Activated CD4-positive, alpha-beta T cell treated with anti-CD3 and anti-CD28 coated beads for 24 hours (primary cell): ENCODE data around the gene TRDN.
"Not testable (repeated sequence)": the region's sequence is repeated elsewhere in the genome, so short reads cannot be mapped to it uniquely, and the experiment has no call there.

ENCODE experiments used
- DNase-seq, 2 donors: peaks; one replicate each; pipeline ENCODE4 v3.0.0-alpha.2; 2020; ENCODE audit warnings: low read depth in 2 of 2

The TRDN gene

GRCh38 chr6:123508290-123508689 lies 128.5 kb downstream of the TRDN start:
- no peak for DNase-seq

- no peak for DNase-seq
Observed at GRCh38 chr6:123507582-123507981, 129.2 kb downstream of the TRDN start.

DNA sequence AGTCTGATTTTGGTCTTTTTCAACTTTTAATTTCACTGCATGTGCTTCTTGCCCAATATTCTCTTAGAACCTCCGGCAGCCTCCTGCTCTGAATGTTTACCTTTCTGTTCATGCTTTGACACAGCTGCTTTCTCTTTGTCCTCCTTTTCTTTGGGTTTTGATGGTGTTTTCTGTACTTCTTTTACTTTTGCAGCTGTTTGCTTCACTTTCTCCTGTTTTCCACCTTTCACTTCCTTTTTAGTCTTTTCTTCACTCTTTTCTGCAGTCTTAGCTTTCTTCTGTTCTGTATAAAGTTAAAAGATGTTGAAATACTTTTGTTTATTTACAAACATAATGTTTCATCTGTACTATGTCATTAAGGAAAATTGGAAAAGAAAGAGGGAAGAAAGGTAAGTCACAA lies 133.1 kb downstream of the TRDN start:
- no peak for DNase-seq

DNA sequence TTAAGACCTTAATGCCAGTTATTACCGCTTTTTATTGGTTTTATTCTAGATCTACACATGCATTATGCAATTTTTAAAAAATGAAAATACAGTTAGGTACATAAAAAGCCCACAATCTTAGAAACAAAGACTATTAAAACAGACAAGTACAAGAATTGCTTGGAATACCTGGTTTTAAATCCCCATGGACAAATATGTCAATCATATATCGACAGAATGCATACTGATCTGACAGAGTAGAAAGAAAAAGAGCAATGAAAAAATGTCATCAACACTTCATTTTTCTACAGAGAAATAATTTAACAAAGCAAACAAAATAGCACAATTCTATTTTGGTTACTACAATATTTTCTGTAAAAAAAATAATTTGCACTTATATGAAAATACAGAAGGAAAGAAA lies 139.7 kb downstream of the TRDN start:
- no peak for DNase-seq

DNA sequence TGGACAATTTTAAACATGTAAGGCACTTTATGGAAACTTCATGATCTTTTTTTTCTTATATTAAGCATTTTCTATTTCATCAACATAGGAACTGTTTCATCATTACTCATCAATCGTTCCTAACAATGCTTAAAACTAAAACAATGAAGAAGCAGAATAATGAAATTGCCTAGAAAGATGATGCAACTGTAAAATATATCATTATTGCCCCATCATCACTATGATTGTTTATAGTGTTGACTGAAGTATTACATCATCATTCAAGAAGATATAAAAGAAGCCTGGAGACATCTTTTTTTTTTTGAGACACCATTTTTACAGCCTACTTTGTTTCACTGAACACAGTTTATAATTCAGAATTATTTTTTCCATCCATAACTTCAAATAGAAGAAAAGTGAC lies 147.2 kb downstream of the TRDN start:
- no peak for DNase-seq

DNA sequence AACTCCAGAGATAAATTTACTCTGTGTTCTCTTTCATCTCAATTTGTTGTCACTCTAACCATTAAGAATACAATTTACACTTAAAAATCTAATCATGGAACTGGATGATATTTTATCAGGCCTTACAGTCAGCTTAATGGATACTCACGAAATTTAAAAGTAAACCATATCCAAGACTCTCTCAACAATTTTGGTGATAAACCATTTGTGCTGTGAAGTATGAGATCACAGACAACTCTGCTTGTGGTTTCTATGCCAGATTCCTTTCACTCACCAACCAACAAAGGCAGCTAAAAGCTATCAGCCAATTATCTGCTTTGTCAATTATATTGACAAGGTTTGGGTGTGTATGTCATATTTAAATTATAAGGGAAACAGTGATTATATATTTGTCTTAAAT lies 155.8 kb downstream of the TRDN start:
- DNase-seq: no peak

GRCh38 chr6:123472025-123472702 lies 164.6 kb downstream of the TRDN start:
- DNase-seq: not testable (repeated sequence)

- DNase-seq: no peak
Observed at GRCh38 chr6:123467392-123467791, 169.4 kb downstream of the TRDN start.

DNA sequence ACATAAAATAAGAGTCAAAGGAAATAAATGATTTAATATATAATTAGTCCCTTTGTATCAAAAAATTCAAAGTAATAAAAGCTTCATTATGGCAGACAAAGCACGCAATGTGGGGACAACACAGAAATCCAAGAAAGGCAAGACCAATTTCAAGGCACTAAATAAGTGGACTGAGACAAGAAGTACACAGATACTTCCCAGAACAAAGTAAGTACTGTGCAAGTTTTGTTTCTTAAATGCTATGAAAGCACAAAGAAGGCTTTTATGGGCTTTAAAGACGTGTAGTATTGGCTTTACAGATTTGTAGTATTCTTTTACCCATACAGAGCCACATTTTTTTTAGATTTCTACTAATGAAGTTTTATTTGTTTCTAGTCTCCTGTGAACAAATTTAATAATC lies 174.6 kb downstream of the TRDN start:
- DNase-seq: no peak

GRCh38 chr6:123458218-123458617 lies 178.5 kb downstream of the TRDN start:
- DNase-seq: no peak

DNA sequence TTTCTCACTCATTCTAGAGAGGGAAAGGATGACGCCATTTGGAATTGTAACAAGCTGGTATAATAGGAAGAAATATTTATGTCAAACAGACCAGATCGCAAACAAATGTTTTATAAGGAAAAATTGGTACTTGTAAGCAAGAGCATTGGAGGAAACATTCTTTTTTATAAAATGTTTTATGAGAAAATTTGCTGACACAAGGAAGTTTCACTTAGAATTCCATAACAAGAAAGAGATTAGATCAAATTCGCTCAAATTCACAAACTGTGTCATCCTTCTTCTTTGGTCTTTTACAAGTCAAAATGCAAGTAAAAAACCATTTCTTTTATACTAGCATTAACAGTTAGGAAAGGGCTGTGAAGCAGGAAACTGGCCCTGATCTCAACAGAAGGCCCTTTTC lies 179.9 kb downstream of the TRDN start:
- no peak for DNase-seq

DNA sequence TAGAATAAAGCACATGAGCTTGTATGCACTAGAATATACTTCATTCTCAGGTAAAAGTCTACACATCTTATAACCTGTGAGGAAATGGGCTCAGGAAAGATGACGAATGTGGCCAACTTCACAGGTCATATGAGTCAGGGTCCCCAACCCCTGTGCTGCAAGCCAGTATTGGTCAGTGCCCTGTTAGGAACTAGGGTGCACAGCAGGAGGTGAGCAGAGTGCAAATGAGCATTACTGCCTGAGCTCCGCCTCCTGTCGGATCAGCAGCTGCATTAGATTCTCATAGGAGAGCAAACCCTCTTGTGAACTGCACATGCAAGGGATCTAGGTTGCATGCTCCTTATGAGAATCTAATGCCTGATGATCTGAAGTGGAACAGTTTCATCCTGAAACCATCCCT lies 182.3 kb downstream of the TRDN start:
- DNase-seq: no peak

DNA sequence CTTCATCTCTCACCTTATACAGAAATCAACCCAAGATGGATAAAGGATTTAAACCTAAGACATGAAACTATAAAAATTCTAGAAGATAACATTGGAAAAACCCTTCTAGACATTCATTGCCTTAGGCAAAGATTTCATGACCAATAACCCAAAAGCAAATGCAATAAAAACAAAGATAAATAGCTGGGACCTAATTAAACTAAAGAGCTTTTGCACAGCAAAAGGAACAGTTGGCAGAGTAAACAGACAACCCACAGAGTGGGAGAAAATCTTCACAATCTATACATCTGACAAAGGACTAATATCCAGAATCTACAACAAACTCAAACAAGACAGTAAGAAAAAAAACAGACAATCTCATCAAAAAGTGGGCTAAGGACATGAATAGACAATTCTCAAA lies 183.7 kb downstream of the TRDN start:
- not testable (repeated sequence) for DNase-seq

- no peak for DNase-seq
Observed at GRCh38 chr6:123448306-123448884, 188.4 kb downstream of the TRDN start.

DNA sequence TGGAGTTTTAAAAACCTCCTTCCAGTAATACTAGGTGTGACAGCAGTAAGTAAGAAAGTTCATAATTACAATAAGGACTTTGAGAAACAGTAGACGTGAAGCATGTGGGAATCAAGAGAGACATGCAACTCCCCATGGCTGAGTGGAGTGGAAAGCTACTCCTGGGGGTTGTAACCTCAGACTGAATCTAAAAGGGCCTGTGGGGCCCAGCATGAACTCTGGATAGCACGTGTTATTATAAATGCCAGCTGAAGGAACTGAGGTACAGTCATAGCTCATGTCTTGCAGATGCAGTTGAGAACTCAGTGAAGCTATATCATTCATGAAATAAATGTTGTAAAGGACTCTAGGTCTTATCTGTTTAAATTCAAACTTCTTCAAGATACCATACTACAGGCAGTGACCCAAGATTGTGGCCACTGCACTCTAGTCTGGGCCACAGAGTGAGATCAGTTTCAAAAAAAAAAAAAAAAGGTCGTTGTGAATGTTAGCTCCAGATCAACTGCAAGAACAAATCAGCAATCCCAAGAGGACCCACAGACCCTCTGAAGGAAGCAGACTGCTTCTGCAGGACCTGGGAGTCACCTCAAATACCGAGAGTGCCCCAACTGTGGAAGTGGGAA lies 189.3 kb downstream of the TRDN start:
- no peak for DNase-seq

- no peak for DNase-seq
Observed at GRCh38 chr6:123439371-123439770, 197.4 kb downstream of the TRDN start.

DNA sequence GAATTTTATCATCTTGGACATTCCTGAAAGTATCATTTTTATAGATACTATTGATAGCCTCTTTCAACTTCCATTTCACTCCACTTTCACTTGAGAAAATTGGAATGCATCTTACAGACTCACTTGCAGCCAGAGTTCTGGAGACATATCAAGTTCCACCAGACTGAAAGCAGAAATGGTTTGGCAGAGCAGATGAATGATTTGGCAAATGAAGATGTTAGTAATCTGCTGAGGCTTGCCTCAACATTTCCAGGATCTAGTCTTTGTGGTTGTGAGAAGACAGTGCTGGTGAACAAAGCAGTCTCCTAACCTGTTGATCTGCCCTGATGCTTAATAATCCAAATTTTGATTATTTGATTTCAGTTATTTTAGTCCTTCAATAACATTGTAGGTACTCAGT lies 202.6 kb downstream of the TRDN start:
- no peak for DNase-seq

DNA sequence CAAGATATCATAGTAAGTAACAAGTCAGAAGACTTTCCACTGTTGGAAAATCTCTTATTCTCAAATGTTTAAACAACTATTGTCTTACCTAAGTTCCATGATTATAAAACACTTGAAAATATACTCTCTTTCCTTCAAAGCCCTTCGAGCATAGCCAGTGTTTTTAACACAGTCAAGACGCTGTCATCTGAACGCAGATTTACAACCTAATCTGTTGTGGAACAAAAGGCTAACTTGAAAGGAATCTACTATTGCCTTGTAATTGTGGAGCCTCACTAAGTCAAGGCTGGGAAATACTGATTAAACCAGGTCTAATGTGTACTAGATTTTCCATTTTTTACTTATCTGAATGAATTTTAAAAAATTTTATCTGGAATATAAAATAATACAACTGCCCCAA lies 205.8 kb downstream of the TRDN start:
- no peak for DNase-seq

DNA sequence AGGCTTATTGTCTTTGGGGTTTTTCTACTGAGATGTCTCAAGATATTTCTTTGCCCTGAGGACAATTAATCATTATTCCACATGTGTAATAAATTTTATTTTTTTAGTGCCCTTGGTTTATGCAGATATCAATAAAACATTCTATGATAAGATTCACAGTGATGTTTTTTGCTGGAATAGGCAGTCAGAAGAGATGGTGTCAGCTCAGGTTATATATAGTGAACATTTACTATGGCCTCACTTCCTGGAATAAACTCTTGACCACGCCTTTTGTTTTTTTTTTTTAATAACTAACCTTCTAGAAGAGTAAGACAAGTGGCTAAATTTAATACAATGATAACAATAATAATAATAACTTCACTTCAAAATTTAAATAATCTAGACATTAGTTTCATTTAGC lies 209.7 kb downstream of the TRDN start:
- no peak for DNase-seq

- DNase-seq: no peak
Observed at GRCh38 chr6:123423130-123423529, 213.6 kb downstream of the TRDN start.

GRCh38 chr6:123420512-123420911 lies 216.2 kb downstream of the TRDN start:
- DNase-seq: no peak

- no peak for DNase-seq
Observed at GRCh38 chr6:123418071-123418470, 218.7 kb downstream of the TRDN start.

GRCh38 chr6:123417535-123417934 lies 219.2 kb downstream of the TRDN start:
- no peak for DNase-seq
